Neural progenitor cell (in vitro differentiated cells): ENCODE data around the gene AFF2. TPM values are rescaled to one million over a fixed set of nuclear protein-coding genes. Genes with fewer than 3 reads are reported as not detected.
A peak's percentile ranks its signal among the peaks of the same experiment; 100 is the strongest.

ENCODE experiments used
- DNase-seq: peaks from one replicate; pipeline ENCODE4 v3.0.0-alpha.2; 2016; ENCODE audit warnings: low spot score
- H2AFZ ChIP-seq: fragments of 200-600 bp; sonication (generic); replicated peaks from 2 replicates; pipeline ENCODE4 v1.6.1; 2016; ENCODE audit warnings: antibody characterized with exemption
- H3F3A ChIP-seq: fragments of 200-600 bp; sonication (generic); 2 replicates; pipeline ENCODE4 v1.6.1; 2016; ENCODE audit warnings: antibody characterized with exemption, low read depth
- H3K27ac ChIP-seq: fragments of 200-600 bp; sonication (generic); 2 replicates; pipeline ENCODE4 v1.5.1; 2016; ENCODE audit warnings: mild to moderate bottlenecking
- H3K27me3 ChIP-seq: fragments of 200-600 bp; sonication (generic); 2 replicates; pipeline ENCODE4 v1.6.1; 2016; ENCODE audit warnings: mild to moderate bottlenecking, moderate library complexity
- H3K36me3 ChIP-seq: fragments of 200-600 bp; sonication (generic); 2 replicates; pipeline ENCODE4 v1.5.1; 2016
- H3K4me1 ChIP-seq: fragments of 200-600 bp; sonication (generic); 2 replicates; pipeline ENCODE4 v1.6.1; 2016; ENCODE audit warnings: mixed run types
- H3K4me2 ChIP-seq: fragments of 200-600 bp; sonication (generic); 2 replicates; pipeline ENCODE4 v1.6.1; 2016
- H3K4me3 ChIP-seq: fragments of 200-600 bp; sonication (generic); 2 replicates; pipeline ENCODE4 v1.5.1; 2016
- H3K79me2 ChIP-seq: fragments of 200-600 bp; sonication (generic); 2 replicates; pipeline ENCODE4 v1.6.1; 2016; ENCODE audit warnings: low read depth
- H3K9ac ChIP-seq: fragments of 200-600 bp; sonication (generic); 2 replicates; pipeline ENCODE4 v1.6.1; 2016
- H3K9me3 ChIP-seq: fragments of 200-600 bp; sonication (generic); 2 replicates; pipeline ENCODE4 v1.5.1; 2016; ENCODE audit warnings: low read depth
- H4K20me1 ChIP-seq: fragments of 200-600 bp; sonication (generic); 2 replicates; pipeline ENCODE4 v1.6.1; 2016; ENCODE audit warnings: low read depth
- H3K27ac Mint-ChIP-seq: 3 replicates; pipeline ENCODE4 v1.8.0; 2021; ENCODE audit warnings: mixed read lengths
- H3K27me3 Mint-ChIP-seq: 2 replicates; pipeline ENCODE4 v1.8.0; 2022; ENCODE audit warnings: low read depth, mild to moderate bottlenecking, inconsistent platforms, moderate library complexity, mixed read lengths; ENCODE audit not compliant: insufficient read depth
- H3K36me3 Mint-ChIP-seq: 3 replicates; pipeline ENCODE4 v1.8.0; 2021; ENCODE audit warnings: mixed read lengths
- H3K4me1 Mint-ChIP-seq: 3 replicates; pipeline ENCODE4 v1.8.0; 2021; ENCODE audit warnings: mixed read lengths
- H3K4me3 Mint-ChIP-seq: 3 replicates; pipeline ENCODE4 v1.8.0; 2021; ENCODE audit warnings: mild to moderate bottlenecking, moderate library complexity, mixed read lengths
- H3K9me3 Mint-ChIP-seq: 3 replicates; pipeline ENCODE4 v1.8.0; 2020; ENCODE audit warnings: mixed read lengths
- EZH2 ChIP-seq: fragments of 200-600 bp; sonication (generic); IDR thresholded peaks from 2 replicates; pipeline ENCODE4 v1.6.1; 2017; ENCODE audit warnings: antibody characterized with exemption, mild to moderate bottlenecking, moderate library complexity
- EZH2phosphoT487 ChIP-seq: fragments of 200-600 bp; sonication (generic); IDR thresholded peaks from 2 replicates; pipeline ENCODE4 v1.6.1; 2017; ENCODE audit warnings: antibody characterized with exemption
- total RNA-seq: library from RNA; depleted of rRNA; stranded (reverse); fragments of >200 nt; gene quantifications from 2 replicates; pipeline ENCODE4 v1.2.3, GENCODE V29; 2015; ENCODE audit warnings: low replicate concordance
- TF ChIP-seq, protein P1 (sequence below): fragments of 200-600 bp; sonication (generic); IDR thresholded peaks from 2 replicates; pipeline ENCODE4 v1.5.1; 2017; ENCODE audit warnings: antibody characterized with exemption, mild to moderate bottlenecking

AFF2 gene
- total RNA-seq, 1 donor from 2014 or later: 13.5 TPM

- H3K9me3 ChIP-seq: no peaks in the 10 kb centered on the region
- H3K9me3 Mint-ChIP-seq: no peaks in the 10 kb centered on the region
- no peak overlapping the region for H2AFZ ChIP-seq
- no peak overlapping the region for H3K27ac ChIP-seq
- no peaks in the 10 kb centered on the region for H4K20me1 ChIP-seq
- no peak overlapping the region for H3K9ac ChIP-seq
- H3K4me1 ChIP-seq: no peaks in the 10 kb centered on the region
- H3K4me2 ChIP-seq: no peak overlapping the region
- no peaks in the 10 kb centered on the region for H3K36me3 Mint-ChIP-seq
- no peaks in the 10 kb centered on the region for H3F3A ChIP-seq
- TF ChIP-seq EZH2phosphoT487 (no peak), EZH2 (no peak)
- TF ChIP-seq, protein P1, sequence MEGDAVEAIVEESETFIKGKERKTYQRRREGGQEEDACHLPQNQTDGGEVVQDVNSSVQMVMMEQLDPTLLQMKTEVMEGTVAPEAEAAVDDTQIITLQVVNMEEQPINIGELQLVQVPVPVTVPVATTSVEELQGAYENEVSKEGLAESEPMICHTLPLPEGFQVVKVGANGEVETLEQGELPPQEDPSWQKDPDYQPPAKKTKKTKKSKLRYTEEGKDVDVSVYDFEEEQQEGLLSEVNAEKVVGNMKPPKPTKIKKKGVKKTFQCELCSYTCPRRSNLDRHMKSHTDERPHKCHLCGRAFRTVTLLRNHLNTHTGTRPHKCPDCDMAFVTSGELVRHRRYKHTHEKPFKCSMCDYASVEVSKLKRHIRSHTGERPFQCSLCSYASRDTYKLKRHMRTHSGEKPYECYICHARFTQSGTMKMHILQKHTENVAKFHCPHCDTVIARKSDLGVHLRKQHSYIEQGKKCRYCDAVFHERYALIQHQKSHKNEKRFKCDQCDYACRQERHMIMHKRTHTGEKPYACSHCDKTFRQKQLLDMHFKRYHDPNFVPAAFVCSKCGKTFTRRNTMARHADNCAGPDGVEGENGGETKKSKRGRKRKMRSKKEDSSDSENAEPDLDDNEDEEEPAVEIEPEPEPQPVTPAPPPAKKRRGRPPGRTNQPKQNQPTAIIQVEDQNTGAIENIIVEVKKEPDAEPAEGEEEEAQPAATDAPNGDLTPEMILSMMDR: no peak
- no peak for DNase-seq
- H3K27me3 Mint-ChIP-seq: no peaks in the 10 kb centered on the region
- H3K36me3 ChIP-seq: no peaks in the 10 kb centered on the region
- H3K27ac Mint-ChIP-seq: no peak overlapping the region
- H3K4me3 ChIP-seq: no peak overlapping the region
- no peaks in the 10 kb centered on the region for H3K79me2 ChIP-seq
- H3K4me1 Mint-ChIP-seq: no peaks in the 10 kb centered on the region
- H3K27me3 ChIP-seq: no peaks in the 10 kb centered on the region
- no peak overlapping the region for H3K4me3 Mint-ChIP-seq
Measured at GRCh38 chrX:148940411-148940996, 440.1 kb downstream of the AFF2 start.

GRCh38 chrX:148942754-148943153 is 442.3 kb downstream of the AFF2 start:
- Mint-ChIP-seq H3K9me3 (no peaks in the 10 kb centered on the region), H3K4me3 (no peak overlapping the region), H3K4me1 (no peaks in the 10 kb centered on the region), H3K36me3 (no peaks in the 10 kb centered on the region), H3K27me3 (no peaks in the 10 kb centered on the region), H3K27ac (no peak overlapping the region)
- Histone ChIP-seq H3K4me2 (no peak overlapping the region), H3K79me2 (no peaks in the 10 kb centered on the region), H3K4me1 (no peaks in the 10 kb centered on the region), H3K4me3 (no peak overlapping the region), H2AFZ (no peak overlapping the region), H3K9me3 (no peaks in the 10 kb centered on the region), H3F3A (no peaks in the 10 kb centered on the region), H3K36me3 (no peaks in the 10 kb centered on the region), H3K27ac (no peak overlapping the region), H3K9ac (no peak overlapping the region), H4K20me1 (no peaks in the 10 kb centered on the region), H3K27me3 (no peaks in the 10 kb centered on the region)
- no peak for DNase-seq
- TF ChIP-seq EZH2phosphoT487 (no peak), EZH2 (no peak)
- TF ChIP-seq, protein P1: no peak

GRCh38 chrX:148947399-148947975 is 447.1 kb downstream of the AFF2 start:
- H4K20me1 ChIP-seq: no peaks in the 10 kb centered on the region
- H3K79me2 ChIP-seq: no peaks in the 10 kb centered on the region
- H3K4me1 Mint-ChIP-seq: peaks cover 5% of the 10 kb centered on the region
- H3K27me3 ChIP-seq: no peaks in the 10 kb centered on the region
- TF ChIP-seq, protein P1: peak; percentile 22
- no peak for TF ChIP-seq EZH2
- H2AFZ ChIP-seq: no peak overlapping the region
- no peaks in the 10 kb centered on the region for H3F3A ChIP-seq
- H3K9me3 ChIP-seq: no peaks in the 10 kb centered on the region
- peaks cover 2% of the 10 kb centered on the region for H3K27me3 Mint-ChIP-seq
- no peak overlapping the region for H3K4me3 ChIP-seq
- no peak overlapping the region for H3K4me2 ChIP-seq
- H3K27ac ChIP-seq: no peak overlapping the region
- H3K36me3 ChIP-seq: no peaks in the 10 kb centered on the region
- DNase-seq: no peak
- no peak overlapping the region for H3K9ac ChIP-seq
- no peak overlapping the region for H3K4me3 Mint-ChIP-seq
- no peaks in the 10 kb centered on the region for H3K9me3 Mint-ChIP-seq
- H3K4me1 ChIP-seq: peaks cover 6% of the 10 kb centered on the region
- no peak overlapping the region for H3K27ac Mint-ChIP-seq
- H3K36me3 Mint-ChIP-seq: no peaks in the 10 kb centered on the region
